Measurements from ENCODE around the gene MYRIP. TPM values are rescaled to one million over a fixed set of nuclear protein-coding genes. Genes with fewer than 3 reads are reported as not detected.

MYRIP gene
- total RNA-seq, 3 donors from 2014 or later (not counting 1 experiment from before 2014, with no cell fraction given) = not detected

GRCh38 chr3:40035177-40035576 is 225.8 kb downstream of the MYRIP start:
- Mint-ChIP-seq H3K36me3 (no peaks in the 10 kb centered on the region), H3K9me3 (peaks cover 2 to 3% of the 10 kb centered on the region in 2 donors), H3K4me1 (no peaks in the 10 kb centered on the region), H3K4me3 (no peak overlapping the region), H3K27ac (no peak overlapping the region), H3K27me3 (ENCODE audit: low read depth in 2 of 2) (no peaks in the 10 kb centered on the region)
- Histone ChIP-seq H3K4me1 (ENCODE audit: control insufficient read depth, insufficient read depth, low read length) (no peaks in the 10 kb centered on the region), H3K9me3 (ENCODE audit: control insufficient read depth, insufficient read depth, low read length) (no peaks in the 10 kb centered on the region), H3K27ac (ENCODE audit: low read length) (no peak overlapping the region), H3K4me3 (ENCODE audit: low read length) (no peak overlapping the region), H3K36me3 (ENCODE audit: control insufficient read depth, insufficient read depth, low read length) (no peaks in the 10 kb centered on the region), H3K27me3 (ENCODE audit: control insufficient read depth, insufficient read depth, low read length) (no peaks in the 10 kb centered on the region)
- no peak for TF ChIP-seq CTCF (IDR thresholded peaks at IDR 0.05)
- 82% methylated on average over 1 of the region's 4 CpGs for WGBS (ENCODE audit: insufficient coverage)
- ATAC-seq (no peak), DNase-seq (no peak)
- intact Hi-C loops (cut with micrococcal nuclease) = no loop called here

GRCh38 chr3:40037582-40037981 is 228.2 kb downstream of the MYRIP start:
- TF ChIP-seq CTCF (IDR thresholded peaks at IDR 0.05) = no peak
- no peaks in the 10 kb centered on the region for H3K9me3 ChIP-seq (ENCODE audit: control insufficient read depth, insufficient read depth, low read length)
- H3K4me1 ChIP-seq (ENCODE audit: control insufficient read depth, insufficient read depth, low read length) = no peaks in the 10 kb centered on the region
- no peak overlapping the region for H3K4me3 Mint-ChIP-seq
- no peak for ATAC-seq
- no peaks in the 10 kb centered on the region for H3K27me3 ChIP-seq (ENCODE audit: control insufficient read depth, insufficient read depth, low read length)
- intact Hi-C loops (cut with micrococcal nuclease) = no loop called here
- no peak overlapping the region for H3K4me3 ChIP-seq (ENCODE audit: low read length)
- no peak overlapping the region for H3K27ac ChIP-seq (ENCODE audit: low read length)
- no peaks in the 10 kb centered on the region for H3K36me3 Mint-ChIP-seq
- DNase-seq = no peak
- no peak overlapping the region for H3K27ac Mint-ChIP-seq
- peaks cover 2 to 3% of the 10 kb centered on the region in 2 donors for H3K9me3 Mint-ChIP-seq
- no peaks in the 10 kb centered on the region for H3K4me1 Mint-ChIP-seq
- no peaks in the 10 kb centered on the region for H3K27me3 Mint-ChIP-seq (ENCODE audit: low read depth in 2 of 2)
- H3K36me3 ChIP-seq (ENCODE audit: control insufficient read depth, insufficient read depth, low read length) = no peaks in the 10 kb centered on the region

- H3K27me3 ChIP-seq (ENCODE audit: control insufficient read depth, insufficient read depth, low read length) = no peaks in the 10 kb centered on the region
- no peaks in the 10 kb centered on the region for H3K36me3 Mint-ChIP-seq
- H3K27ac ChIP-seq (ENCODE audit: low read length) = no peak overlapping the region
- no peak overlapping the region for H3K4me3 Mint-ChIP-seq
- H3K36me3 ChIP-seq (ENCODE audit: control insufficient read depth, insufficient read depth, low read length) = no peaks in the 10 kb centered on the region
- no peaks in the 10 kb centered on the region for H3K9me3 ChIP-seq (ENCODE audit: control insufficient read depth, insufficient read depth, low read length)
- 67% methylated on average over 1 of the region's 4 CpGs for WGBS (ENCODE audit: insufficient coverage)
- no peak for TF ChIP-seq CTCF (IDR thresholded peaks at IDR 0.05)
- no peak overlapping the region for H3K27ac Mint-ChIP-seq
- ATAC-seq (no peak), DNase-seq (no peak)
- no peaks in the 10 kb centered on the region for H3K4me1 ChIP-seq (ENCODE audit: control insufficient read depth, insufficient read depth, low read length)
- H3K9me3 Mint-ChIP-seq = no peaks in the 10 kb centered on the region
- intact Hi-C loops (cut with micrococcal nuclease) = no loop called here
- no peak overlapping the region for H3K4me3 ChIP-seq (ENCODE audit: low read length)
- no peaks in the 10 kb centered on the region for H3K4me1 Mint-ChIP-seq
- no peaks in the 10 kb centered on the region for H3K27me3 Mint-ChIP-seq (ENCODE audit: low read depth in 2 of 2)
These were observed 233.5 kb downstream of the MYRIP start for GRCh38 chr3:40042752-40043443.

- Mint-ChIP-seq H3K27me3 (ENCODE audit: low read depth in 2 of 2) (no peaks in the 10 kb centered on the region), H3K4me1 (no peaks in the 10 kb centered on the region), H3K4me3 (no peak overlapping the region), H3K27ac (no peak overlapping the region), H3K9me3 (no peaks in the 10 kb centered on the region), H3K36me3 (no peaks in the 10 kb centered on the region)
- Histone ChIP-seq H3K27me3 (ENCODE audit: control insufficient read depth, insufficient read depth, low read length) (no peaks in the 10 kb centered on the region), H3K4me3 (ENCODE audit: low read length) (no peak overlapping the region), H3K9me3 (ENCODE audit: control insufficient read depth, insufficient read depth, low read length) (no peaks in the 10 kb centered on the region), H3K4me1 (ENCODE audit: control insufficient read depth, insufficient read depth, low read length) (no peaks in the 10 kb centered on the region), H3K27ac (ENCODE audit: low read length) (no peak overlapping the region), H3K36me3 (ENCODE audit: control insufficient read depth, insufficient read depth, low read length) (no peaks in the 10 kb centered on the region)
- no peak for DNase-seq
- no peak for ATAC-seq
- 29% methylated on average over 1 of the region's 1 CpG for WGBS (ENCODE audit: insufficient coverage)
- intact Hi-C loops (cut with micrococcal nuclease) = no loop called here
- no peak for TF ChIP-seq CTCF (IDR thresholded peaks at IDR 0.05)
These were observed 234.0 kb downstream of the MYRIP start for GRCh38 chr3:40043444-40043755.
